HG03103 (cell line): ENCODE measurements around the gene MND1.
"Not testable (repeated sequence)": the region's sequence is repeated elsewhere in the genome, so short reads cannot be mapped to it uniquely, and the experiment has no call there.

ENCODE experiments used
- ATAC-seq: cut with Tn5 transposase; IDR thresholded peaks from one replicate; pipeline ENCODE4 v1.9.1; 2021; ENCODE audit warnings: low read depth; ENCODE audit not compliant: unreplicated experiment

The MND1 gene

DNA sequence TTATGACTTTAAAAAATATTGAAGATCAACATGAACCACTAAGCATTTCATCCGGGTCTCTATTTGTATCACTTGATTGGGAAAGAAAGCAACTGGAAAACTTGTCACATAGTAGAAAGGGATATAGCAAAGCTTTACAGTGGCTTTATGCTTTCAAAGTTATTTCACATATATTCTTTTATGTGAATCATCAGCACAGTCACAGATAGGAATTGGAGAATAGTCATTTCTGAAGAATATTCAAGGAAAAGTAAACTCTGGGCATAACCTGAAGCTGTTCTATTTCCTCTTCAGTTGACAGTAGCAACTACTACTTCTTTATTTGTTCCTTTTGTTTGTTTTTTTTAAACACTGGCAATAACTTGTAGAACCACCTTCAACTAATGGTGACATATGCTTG, 50.5 kb downstream of the MND1 start:
- ATAC-seq: no peak

DNA sequence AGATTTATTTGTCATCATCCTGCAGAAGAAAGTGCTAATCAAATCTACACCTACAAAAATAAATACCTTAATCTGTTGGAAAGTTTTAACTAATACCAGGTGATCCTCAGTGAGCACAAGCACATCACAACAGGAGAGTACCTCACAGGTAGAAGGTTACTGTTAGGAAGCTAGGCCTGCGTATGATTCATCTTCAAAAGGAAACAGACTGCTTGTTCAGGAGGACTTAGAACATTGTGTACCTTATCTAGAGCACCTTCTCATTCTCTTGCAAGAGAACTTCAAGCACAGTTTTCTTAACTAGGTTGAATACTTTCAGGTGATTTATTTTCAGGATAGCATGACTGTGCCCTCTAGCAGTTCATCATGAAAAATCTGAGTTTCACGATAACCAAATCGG, 54.2 kb downstream of the MND1 start:
- ATAC-seq: no peak

DNA sequence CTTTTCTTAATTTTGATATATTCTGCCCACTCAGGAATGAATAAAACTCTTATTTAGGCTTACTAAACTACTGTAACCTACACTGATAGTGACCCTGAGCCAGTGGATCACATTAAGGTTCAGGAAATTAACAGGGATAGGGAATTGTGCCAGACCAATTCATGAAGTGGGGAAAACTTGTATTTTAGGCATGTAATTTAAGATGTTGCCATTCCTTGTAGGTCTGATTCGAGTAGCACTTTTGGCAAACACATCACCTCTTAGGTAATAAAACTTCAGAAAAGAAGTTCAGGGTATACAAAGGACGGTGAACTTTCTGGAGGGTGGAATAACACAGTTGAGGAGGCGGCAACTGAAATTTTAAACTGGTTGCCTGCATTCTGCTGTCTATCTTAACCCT, 54.9 kb downstream of the MND1 start:
- ATAC-seq: no peak

DNA sequence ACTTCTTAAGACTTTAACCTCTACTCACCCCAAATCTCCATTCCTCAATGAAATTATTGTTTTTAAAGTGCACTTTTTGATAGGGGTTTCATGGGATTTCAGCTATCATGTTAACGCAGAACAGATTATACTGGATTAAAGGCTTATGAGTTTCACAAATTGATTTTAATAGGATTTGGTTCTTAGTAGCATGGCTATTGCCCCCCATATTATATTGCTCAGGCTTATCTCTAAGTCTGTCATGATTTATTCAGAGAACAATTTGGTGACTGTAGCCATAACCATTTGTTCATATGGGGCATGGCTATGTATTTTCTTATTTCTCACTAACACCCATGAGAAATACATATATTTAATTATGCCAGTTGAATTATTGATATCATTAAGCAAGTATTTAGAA, 57.0 kb downstream of the MND1 start:
- ATAC-seq: no peak

DNA sequence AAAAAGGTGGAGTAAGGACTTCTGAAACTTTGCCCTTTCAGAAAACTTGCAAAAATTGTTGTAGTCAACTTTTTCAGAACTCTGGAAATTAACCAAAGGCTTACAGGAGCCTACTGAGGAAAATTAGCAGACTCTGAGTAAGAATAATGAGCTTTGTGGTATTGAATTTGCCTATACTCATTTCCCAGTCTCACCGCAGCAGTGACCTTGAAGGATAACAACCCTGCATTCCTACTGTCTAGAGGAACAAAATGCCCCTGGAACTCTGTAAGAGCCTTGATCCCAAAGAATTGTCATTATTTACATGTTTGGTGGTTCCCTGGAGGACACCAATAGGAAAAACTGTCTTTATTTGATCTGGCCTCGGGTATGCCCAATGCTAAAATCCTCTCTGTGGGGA, 57.9 kb downstream of the MND1 start:
- ATAC-seq: no peak

DNA sequence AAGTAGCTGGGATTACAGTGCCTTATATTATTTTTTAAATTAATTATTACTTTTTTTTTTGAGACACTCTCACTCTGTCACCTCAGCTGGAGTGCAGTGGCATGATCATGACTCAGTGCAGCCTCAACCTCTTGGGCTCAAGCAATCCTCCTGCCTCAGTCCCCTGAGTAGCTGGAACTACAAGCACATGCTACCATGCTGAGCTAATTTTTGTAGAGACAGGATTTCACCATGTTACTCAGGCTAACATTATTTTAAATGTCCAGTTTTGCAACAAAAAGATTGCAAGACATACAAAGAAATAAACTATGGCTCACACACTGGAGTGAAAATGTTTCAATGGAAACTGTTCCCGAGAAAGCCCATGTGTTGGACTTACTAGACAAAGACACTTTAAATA, 59.2 kb downstream of the MND1 start:
- ATAC-seq: no peak

DNA sequence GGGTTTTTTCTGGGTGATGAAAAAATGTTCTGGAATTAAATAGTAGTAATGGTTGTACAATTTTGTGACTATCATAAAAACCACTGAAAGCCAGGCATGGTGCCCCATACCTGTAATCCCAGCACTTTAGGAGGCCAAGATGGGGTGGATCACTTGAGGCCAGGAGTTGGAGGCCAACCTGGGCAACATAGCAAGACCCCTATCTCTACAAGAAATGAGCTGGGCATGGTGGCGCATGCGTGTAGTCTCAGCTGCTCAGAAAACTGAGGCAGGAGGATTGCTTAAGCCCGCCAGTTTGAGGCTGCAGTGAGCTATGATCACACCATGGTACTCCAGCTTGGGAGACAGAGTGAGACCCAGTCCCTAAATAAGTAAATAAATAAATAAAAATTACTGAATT, 63.4 kb downstream of the MND1 start:
- ATAC-seq: no peak

DNA sequence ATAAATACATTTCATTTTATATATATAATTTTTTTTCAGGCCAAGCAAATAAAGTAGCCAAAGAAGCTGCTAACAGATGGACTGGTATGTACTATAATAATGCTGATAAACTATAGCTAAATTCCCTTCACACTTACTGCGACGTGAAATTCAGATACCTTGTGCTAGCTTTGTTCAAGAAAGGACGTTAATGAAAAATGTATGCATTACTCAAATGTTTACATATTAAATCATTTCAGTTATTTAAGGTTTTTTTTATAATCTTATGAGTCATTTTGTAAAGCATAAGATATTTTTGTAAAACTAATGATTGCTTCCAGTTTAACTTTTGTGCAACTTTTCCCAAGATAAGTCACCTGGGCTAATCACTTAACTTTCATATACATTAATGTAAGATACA, 64.4 kb downstream of the MND1 start:
- no peak for ATAC-seq

DNA sequence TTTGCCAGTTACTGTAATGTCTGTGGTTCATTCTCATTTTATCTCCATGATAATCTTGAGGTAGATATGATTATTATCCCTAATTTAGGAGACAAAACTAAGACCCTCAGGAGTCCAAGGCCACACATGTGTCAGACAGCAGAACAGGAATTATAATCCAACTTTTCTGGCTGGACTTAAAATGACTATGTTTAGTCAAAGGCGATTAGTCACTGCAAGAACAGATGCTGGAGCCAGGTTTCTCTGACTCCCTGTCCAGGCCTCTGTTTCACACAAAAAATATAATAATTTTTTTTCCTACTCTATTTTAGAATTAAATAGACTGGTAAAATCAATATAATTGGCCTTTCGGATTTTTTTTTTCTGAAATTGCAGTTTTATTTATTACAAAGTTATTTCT, 64.9 kb downstream of the MND1 start:
- no peak for ATAC-seq

DNA sequence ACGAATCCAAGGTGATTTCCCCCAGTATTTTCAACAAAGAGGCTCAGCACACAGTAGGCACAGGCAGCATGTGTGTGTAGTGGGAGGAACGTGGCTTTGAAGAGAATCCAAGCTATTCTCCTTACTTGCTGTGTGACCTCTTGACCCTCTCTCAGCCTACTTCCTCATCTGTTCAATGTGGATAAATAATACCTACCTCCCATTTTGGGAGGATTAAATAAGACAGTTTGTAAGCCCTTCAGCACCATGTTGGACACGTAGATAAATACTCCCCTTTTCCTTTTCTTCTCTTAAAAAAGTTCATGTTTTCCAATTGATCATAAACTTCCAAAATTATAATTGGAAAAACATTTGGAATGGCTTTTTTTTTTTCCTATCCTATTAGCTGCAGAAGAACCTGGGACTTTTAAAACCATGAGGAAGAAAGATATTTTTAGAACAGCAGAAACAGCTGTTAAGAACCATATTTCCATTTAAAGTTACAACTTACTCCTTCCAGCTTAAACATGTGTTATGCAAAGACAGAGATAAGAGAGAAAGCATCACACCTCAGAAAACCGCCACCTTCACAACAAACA, 65.5 kb downstream of the MND1 start:
- no peak for ATAC-seq

DNA sequence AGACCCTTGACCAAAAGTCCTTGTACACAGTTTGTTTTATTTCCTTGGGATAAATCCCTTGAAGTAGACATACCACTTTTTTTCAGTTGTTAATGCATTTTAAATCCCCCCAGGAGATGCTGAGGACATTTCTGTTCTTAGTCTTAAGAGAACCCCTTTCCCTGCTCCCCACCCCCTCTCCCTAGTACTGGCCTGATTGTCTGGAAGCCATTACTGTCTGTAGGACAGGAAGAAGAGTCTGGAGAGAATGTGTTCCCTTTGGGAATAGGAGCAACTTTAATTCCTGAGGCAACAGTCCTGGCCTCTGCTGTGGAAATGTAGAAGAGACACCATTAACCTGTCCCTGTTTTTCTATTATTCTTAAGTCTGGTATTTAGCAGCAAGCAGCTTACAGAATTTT, 69.4 kb downstream of the MND1 start:
- ATAC-seq: no peak

DNA sequence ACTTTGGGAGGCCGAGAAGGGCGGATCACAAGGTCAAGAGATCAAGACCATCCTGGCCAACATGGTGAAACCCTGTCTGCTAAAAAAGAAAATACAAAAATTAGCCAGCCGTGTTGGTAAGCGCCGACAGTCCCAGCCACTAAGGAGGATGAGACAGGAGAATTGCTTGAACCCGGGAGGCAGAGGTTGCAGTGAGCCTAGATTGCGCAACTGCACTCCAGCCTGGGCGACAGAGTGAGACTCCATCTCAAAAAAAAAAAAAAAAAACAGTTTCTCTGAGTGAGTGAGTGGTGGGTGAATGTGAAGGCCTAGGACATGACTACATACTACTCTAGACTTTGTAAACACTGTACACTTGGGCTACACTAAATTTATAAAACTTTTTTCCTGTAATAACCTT, 72.0 kb downstream of the MND1 start:
- not testable (repeated sequence) for ATAC-seq

DNA sequence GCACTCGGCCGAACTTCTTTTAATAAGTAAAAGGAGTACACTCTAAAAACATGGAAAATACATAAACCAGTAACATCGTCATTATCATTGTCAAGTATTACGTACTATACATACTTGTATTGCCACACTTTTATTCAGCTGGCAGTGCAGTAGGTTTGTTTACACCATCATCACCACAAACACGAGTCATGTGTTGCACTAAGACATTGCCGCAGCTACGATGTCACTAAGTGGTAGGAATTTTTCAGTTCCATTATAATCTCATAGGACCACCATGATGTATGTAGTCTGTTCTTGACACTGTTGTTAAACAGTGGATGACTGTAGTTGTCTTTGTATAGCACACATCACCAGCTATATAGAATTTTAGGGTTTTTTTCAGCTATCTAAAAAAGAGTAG, 73.6 kb downstream of the MND1 start:
- no peak for ATAC-seq

DNA sequence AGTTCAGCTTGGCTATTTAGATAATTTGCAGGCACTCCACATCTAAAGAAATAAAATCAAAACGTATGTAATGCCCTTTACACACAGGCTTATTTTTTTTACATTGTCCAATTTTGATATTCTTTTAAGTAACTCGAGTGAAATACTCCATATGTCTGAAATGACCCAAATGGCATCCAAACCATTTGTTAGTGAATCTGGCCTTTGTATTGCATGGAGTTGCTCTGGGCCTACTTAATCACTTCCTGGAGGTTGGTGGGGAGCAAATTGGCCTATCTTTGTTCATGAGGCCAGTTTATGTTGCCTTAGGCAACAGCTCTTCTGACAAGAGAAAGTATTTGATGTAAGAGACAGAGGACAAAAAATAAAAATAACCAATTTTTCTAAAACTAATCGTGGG, 74.1 kb downstream of the MND1 start:
- no peak for ATAC-seq

DNA sequence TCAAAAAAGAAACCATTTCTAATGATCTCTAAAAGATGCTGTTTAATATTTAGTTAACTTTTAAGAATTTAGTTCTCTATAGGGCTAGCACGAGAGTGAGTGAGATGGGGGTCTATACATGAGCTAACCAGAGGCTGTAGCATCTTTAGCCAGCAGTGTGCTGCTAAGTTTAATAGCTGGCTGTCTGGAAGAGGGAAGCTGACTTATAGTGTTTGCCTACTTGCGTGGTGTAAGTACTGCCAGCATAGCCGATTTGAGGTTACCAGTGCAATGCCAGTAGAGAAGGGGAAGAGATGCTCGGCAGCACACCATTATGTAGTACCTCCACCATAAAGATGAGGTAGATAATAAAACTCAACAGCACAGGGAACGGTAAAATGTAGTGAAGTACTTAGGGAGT, 74.5 kb downstream of the MND1 start:
- no peak for ATAC-seq

DNA sequence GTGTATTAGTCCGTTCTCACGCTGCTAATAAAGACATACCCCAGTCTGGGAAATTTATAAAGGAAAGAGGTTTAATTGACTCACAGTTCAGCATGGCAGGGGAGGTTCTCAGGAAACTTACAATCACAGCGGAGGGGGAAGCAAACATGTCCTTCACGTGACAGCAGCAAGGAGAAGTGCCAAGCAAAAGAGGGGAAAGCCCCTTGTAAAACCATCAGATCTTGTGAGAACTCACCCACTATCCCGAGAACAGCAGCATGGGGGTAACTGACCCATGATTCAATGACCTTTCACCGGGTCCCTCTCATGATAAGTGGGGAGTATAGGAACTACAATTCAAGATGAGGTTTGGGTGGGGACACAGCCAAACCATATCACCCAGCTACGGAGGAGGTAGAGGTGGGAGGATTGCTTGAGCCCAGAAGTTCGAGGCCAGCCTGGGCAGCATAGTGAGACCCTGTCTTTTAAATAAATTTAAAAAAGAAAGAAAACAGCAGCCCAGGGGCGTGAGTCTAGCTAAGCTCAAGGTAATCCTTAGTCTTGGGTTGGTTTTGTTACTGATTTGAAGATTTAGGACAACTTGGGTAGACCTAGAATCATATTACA, 75.3 kb downstream of the MND1 start:
- ATAC-seq: no peak

DNA sequence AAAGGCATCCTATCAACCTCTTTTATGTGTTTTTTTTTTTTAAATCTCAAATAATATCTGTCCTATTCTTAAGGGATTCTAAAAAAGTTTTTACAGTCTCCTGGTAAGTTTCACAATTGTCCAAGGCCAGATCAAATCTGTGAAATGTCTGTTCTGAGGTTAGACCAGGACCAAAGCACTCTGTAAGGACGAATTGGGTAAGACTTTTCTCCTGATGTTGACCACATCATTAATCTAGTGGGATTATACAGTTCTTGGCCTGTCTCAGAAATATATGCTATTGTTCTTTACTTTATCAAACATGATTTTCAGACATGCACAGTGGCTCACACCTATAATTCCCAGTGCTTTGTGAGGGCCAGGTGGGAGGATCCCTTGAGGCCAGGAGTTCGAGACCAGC, 75.9 kb downstream of the MND1 start:
- ATAC-seq: no peak

DNA sequence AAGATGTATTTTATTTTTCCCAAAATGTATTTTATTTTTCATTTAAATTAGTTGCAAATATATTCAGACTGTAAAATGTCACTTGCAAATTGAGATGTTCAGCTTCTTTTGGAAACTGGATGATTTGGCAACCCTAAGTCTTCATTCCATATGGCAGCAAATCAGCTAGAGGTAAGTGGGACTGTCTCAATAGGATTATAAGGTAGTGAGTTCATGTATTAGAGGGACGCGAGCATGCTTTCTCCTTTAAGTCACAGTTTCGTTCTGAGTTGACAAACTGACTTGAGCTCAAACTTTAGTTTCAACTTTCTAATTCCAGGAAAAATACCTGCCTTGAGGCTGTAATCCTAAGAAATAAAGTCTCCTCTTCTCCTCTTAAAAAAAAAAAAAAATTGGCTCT, 77.5 kb downstream of the MND1 start:
- ATAC-seq: peak; percentile 66

DNA sequence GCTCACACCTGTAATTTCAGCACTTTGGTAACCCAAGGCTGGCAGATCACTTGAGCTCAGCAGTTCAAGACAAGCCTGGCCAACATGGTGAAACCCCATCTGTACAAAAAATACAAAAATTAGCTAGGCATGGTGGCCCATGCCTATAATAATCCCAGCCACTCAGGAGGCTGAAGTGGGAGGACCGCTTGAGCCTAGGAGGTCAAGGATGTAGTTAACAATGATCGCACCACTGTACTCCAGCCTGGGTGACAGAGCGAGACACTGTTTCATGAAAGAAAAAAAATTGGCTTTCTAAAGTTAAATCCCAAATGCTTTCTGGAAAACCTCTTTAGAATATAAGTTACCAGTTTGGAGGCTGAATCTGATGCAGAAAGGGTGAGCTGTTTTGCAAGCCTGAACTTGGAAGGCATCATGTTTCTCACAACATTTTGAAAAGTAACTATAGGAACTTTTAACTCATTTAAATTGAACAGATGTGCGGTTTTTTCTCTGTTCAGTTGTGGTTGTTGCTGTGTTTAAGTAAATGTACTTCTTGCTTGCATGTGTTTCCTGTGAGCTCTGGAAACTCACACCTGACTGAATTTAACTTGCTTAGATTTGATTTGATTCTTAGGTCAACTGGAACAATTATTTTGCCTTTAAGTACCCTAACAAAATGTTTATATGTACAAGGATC, 81.9 kb downstream of the MND1 start:
- ATAC-seq: peak; percentile 60

DNA sequence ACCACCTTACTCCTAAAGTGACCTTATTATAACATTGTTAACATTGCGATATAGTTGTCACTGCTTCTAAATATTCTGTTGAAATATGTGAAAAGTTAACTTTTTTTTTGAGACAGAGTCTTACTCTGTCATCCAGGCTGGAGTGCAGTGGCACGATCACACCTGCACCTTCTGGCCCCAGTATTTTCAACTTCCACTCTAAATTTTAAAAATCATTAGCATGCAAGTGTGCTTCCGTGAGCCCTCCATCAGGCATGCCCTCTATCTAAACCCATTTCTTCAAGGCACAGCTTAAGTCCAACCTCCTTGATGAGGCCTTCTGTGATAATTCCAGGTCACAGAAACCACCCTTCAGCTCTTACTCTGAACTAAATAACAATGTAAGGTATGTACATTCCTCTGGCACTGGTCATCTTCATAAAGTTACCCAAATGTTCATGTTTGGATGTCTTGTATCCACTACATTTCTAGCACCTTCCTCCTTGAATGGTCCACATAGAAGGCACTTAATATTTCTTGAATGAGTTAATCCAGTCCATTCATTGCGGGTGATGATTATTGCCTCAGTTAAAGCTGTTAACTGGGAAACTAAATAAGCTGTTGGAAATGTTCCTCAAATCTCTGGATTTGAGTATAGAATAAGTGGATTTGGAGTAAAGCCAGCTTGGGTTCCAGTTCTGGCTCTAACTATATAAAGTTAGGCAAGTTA, 83.0 kb downstream of the MND1 start:
- ATAC-seq: no peak

DNA sequence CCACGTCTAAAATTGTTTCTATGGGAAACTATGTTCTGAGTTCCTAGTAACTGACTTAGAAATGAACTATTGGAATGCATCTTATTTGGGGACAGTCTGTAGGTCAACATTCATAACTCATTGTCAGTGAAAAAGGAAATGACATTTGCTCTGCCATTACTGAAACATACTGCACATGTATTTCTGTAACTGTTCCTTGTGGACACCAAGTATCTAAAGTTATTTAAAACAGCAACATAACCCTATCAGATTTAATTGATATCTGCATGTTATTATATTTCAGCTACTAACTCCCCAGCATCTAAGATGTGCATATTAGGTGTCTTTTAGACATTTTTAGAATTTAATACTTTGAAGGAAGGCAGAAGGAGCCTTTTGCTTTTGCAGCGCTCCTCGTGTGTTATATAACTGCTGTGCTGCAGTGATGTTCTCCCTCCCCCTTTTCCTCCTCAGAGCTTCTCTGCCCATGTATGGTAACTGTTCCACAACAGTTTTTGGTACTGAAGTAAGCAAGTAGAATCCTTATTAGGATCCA, 84.5 kb downstream of the MND1 start:
- no peak for ATAC-seq
